Amniotic stem cell (primary cell): Measurements from ENCODE around the gene JAML.

Source experiments
- DNase-seq: peaks from one replicate; lab custom pipeline; 2025; lab: John Stamatoyannopoulos, UW

JAML gene

DNA sequence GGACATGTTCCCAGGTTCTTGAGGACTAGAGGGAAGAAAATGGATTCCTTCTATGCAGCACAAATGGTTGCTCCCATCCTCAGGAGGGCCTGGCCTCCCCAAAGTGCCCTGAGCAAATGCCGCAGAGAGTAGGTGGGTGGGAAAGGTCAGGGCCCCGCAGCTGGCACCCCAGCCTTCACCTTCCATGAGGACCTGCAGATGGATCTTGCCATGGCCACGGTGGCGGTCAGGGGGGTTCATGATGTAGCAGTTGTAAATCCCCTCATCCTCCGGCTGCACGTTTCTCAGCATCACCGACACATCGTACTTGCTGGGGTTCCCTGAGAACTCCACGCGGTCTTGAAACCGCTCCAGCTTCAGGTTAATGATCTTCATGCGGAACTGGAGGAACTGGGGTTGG lies 56.9 kb downstream of the JAML start:
- DNase-seq = no peak

DNA sequence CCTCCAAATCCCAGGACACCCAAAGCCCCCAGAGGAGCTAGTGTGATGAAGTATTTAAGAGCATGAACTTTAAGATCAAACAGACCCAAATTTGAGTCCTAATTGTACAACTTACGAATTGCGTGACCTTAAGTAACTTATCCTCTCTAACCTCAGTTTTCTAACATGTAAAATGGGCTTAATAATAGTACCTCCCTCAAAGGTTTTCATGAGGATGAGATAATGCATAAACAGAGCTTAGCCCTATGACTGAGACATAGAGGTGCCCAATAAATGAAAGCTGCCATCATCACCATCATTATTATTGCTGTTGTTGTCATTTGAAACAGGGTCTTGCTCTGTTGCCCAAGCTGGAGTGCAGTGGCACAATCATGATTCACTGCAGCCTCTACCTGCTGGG lies 57.6 kb downstream of the JAML start:
- DNase-seq = no peak

GRCh38 chr11:118166641-118167040 lies 58.2 kb downstream of the JAML start:
- DNase-seq = no peak

DNA sequence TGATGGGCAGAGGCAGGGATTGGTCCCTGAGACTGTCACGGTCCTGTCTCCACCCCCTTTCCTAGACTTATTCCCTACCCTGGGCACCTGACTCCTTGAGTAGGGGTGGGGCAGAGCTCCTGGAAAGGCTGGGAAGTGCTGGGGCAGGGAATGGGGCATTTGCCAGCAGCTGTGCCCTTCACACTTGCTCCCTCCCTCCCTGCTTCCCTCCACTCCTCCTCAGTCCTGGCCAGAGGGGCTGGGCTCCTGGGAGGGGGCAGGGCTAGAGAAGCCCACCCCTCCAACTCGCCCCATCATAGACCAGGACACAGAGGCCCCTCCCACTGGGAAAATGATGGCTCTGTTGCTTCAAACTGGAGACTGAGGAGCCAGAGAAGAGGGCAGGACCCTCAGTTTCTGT lies 59.9 kb downstream of the JAML start:
- no peak for DNase-seq

DNA sequence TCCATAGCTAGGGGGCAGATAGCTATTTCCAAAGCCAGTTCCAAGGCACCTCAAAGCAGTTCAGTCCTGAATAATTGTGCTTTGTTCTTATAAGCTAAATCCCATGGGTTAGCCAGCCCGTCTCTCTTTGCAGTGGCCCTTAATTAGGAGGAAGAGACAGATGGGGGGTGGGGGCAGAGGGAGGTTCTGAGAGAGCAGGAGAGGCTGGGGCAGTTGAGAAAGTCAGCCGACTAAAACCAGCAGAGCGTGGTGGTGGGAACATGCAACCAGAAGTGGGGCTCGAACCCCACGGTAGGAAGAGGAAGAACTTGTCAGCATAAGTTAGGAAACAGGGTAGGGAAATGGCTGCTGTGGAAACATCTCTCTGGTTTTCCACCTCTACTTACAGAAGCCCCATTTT lies 61.3 kb downstream of the JAML start:
- DNase-seq = no peak

- DNase-seq = no peak
Measured at GRCh38 chr11:118162846-118163245, 62.0 kb downstream of the JAML start.

GRCh38 chr11:118161786-118162185 lies 63.0 kb downstream of the JAML start:
- no peak for DNase-seq

DNA sequence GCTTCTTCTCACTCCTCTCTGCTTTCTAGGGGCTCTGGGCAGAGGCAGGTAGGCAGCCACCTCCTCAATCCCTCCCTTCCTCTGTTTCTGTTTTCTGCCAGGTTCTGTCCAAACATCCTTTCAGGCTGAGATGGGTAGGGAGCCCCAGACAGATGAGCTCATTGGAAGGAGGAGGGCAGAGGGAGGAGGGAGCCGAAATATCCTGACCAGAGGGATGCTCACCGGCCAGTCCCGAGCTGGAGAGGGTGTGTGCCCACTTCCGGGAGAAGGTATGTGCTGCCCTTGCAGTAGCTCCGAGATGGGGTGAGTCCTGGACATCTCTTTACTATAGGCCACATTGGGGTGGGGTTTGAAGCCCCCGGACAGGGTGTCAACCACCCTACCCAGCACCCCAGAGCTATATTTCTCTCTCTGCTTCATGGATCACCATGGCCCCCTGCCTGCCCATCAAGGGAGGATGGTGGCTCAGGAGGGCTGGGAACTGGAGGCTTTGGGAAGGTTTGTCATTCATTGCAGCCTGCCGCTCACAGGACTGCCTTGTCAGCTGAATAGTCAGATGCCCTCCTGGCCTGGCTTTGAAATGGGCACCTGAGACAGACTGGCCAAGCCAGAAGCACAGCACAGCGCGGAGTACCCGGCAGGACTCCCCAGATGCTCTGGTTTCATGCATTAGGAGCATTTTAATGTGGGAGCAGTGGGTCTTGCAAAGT lies 67.5 kb downstream of the JAML start:
- no peak for DNase-seq

DNA sequence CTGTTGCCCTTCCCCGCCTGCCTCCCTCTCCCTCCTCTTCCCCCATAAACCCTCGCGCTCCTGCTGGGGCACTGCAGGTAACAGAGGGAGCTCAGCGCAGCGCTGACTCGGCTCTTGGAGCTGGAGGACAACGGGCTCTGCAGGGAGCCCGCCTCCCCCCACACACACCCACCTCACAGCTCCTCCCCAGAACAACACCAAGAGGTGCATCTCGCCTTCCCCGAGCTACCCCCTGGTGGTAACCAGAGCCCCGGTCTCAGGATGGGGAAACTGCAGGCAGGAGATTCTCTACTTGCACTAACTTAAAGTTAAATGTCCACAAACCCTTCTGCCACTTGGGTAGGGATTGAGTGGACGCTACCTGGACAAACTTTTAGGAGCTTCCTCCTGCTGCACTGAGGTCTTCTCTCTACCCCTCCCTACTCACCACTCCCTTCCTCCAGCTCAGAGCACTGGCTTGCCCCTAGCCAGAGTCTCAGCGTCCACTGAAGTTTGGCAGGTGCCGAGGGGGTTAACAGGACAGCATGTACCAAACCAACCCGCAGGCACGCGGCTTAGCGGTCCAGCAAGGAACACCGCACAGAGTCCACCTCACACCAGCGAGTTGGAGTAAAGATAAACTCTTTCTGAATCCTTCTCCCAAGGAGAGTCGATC lies 68.2 kb downstream of the JAML start:
- DNase-seq = no peak

GRCh38 chr11:118155776-118156530 lies 68.9 kb downstream of the JAML start:
- DNase-seq = no peak

- DNase-seq = no peak
Measured at GRCh38 chr11:118154641-118155040, 70.2 kb downstream of the JAML start.

DNA sequence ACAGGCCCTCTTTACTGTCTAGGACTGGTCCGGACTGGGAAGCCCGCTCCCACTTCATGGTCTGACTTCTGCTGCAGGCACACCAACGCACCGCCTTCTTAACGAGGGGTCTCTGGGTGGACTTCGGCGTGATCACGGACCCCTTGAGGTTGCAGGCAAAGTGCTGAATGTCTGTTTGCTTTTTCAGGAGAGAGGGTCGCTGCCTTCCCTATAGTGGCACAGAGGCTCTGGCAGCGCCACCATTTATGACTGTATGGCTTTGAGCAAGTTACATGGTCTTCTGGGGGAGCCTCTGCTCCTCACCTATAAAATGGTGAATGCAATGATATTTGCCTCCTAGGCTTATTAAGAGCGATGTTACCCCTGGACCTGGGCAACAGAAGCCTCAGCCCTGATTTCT lies 70.8 kb downstream of the JAML start:
- DNase-seq = no peak

- no peak for DNase-seq
Measured at GRCh38 chr11:118153516-118153915, 71.3 kb downstream of the JAML start.

- DNase-seq = no peak
Measured at GRCh38 chr11:118152552-118153471, 72.0 kb downstream of the JAML start, which contains the start of gene SCN4B. SCN4B (minus strand) TSS chr11:118152823; CDS start chr11:118152673, 150 bp downstream.

- DNase-seq = no peak
Measured at GRCh38 chr11:118152020-118152551, 72.7 kb downstream of the JAML start.

- no peak for DNase-seq
Measured at GRCh38 chr11:118151431-118151830, 73.4 kb downstream of the JAML start.

DNA sequence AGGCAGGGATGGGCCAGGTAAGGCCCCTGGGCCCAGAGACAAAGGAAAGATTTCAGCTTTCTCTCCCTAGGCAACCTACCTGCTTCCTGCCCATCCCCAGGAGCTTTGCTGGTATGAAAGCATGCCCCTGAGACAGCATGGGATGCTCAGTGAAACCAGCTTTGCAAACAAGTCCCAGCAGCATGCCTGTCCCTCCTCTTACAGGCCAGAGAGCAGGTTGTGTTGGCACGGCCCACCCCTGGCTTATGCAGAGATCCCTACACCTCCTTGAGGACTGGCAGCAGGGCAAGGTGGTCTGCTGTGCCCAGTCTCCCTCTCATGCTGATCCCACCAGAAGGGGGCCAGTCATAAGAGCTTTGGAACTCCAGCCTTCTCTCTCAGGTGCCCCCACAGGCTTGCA lies 75.3 kb downstream of the JAML start:
- no peak for DNase-seq

DNA sequence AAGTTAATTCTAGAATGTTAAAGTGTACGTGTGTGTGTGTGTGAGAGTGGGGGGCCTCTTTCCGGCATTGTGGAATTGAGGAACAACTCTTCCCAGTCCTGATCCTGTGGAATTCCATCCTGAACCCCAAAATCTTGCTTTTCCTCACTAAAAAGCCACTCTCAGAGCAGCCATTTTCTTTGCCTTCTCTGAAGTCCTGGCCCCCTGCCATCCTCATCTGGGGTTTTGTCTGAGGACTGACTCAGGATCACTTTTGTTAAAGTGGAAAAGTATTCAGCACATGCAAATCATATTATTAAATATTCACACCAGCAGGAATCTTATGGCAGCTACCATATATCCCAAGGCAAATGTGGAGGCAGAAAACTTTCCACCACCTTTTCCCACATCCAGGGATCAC lies 76.0 kb downstream of the JAML start:
- DNase-seq = no peak

- DNase-seq = no peak
Measured at GRCh38 chr11:118148240-118148639, 76.6 kb downstream of the JAML start.

- no peak for DNase-seq
Measured at GRCh38 chr11:118147502-118147901, 77.3 kb downstream of the JAML start.

- DNase-seq = no peak
Measured at GRCh38 chr11:118146554-118146953, 78.3 kb downstream of the JAML start.
